HG02981 (cell line): Measurements from ENCODE around the gene TRMT61A.

Source experiments
- ATAC-seq: cut with Tn5 transposase; IDR thresholded peaks from one replicate; pipeline ENCODE4 v1.9.1; 2021; ENCODE audit warnings: mild to moderate bottlenecking, moderate library complexity; ENCODE audit not compliant: unreplicated experiment

Gene TRMT61A

GRCh38 chr14:103561381-103562178 is 32.6 kb downstream of the TRMT61A start:
- ATAC-seq, result peak; percentile 22

- no peak for ATAC-seq
Measured at GRCh38 chr14:103562179-103562428, 33.1 kb downstream of the TRMT61A start.

- ATAC-seq, result peak; percentile 68
Measured at GRCh38 chr14:103562429-103563225, 33.6 kb downstream of the TRMT61A start, which contains the start of the genes BAG5 and COA8. TSS of gene BAG5 (minus strand) at chr14:103562657. CDS start at chr14:103561164, 1,493 bp downstream. TSS of gene COA8 (plus strand) at chr14:103562960. CDS start at chr14:103563002, 42 bp downstream.

GRCh38 chr14:103563226-103563620 is 34.2 kb downstream of the TRMT61A start:
- no peak for ATAC-seq

GRCh38 chr14:103563844-103564505 is 35.0 kb downstream of the TRMT61A start:
- ATAC-seq, result no peak

GRCh38 chr14:103568952-103569351 is 40.0 kb downstream of the TRMT61A start:
- ATAC-seq, result no peak

GRCh38 chr14:103569408-103569807 is 40.4 kb downstream of the TRMT61A start:
- no peak for ATAC-seq

- no peak for ATAC-seq
Measured at GRCh38 chr14:103574104-103574503, 45.1 kb downstream of the TRMT61A start.

GRCh38 chr14:103574707-103575285 is 45.8 kb downstream of the TRMT61A start:
- ATAC-seq, result no peak

- ATAC-seq, result no peak
Measured at GRCh38 chr14:103576371-103577024, 47.5 kb downstream of the TRMT61A start.

- ATAC-seq, result no peak
Measured at GRCh38 chr14:103578401-103579075, 49.5 kb downstream of the TRMT61A start.

- ATAC-seq, result no peak
Measured at GRCh38 chr14:103581206-103581605, 52.2 kb downstream of the TRMT61A start.

- no peak for ATAC-seq
Measured at GRCh38 chr14:103581954-103582703, 53.1 kb downstream of the TRMT61A start.

- ATAC-seq, result no peak
Measured at GRCh38 chr14:103584326-103584915, 55.4 kb downstream of the TRMT61A start.
